Peyer's patch (tissue), 4 donors: ENCODE measurements around the gene OSTN.

Experiments
- POLR2A ChIP-seq, 2 donors: fragments of 450-650 bp; IDR thresholded peaks; one replicate each; pipeline ENCODE4 v1.5.1; 2017; ENCODE audit warnings: antibody characterized with exemption in 2 of 2, mild to moderate bottlenecking in 2 of 2, moderate library complexity in 2 of 2
- TF ChIP-seq, protein P1 (sequence below), 6 experiments: fragments of 450-650 bp in 4 of 6; fragments of 200-600 bp in 2 of 6; sonication (generic) in 1 of 6; IDR thresholded peaks; one replicate each; pipeline ENCODE4 v1.5.1; 2017 to 2019; ENCODE audit warnings: antibody characterized with exemption in 6 of 6, mild to moderate bottlenecking in 3 of 6, moderate library complexity in 1 of 6

- TF ChIP-seq POLR2A (IDR thresholded peaks at IDR 0.05), result no peak
- TF ChIP-seq, protein P1, sequence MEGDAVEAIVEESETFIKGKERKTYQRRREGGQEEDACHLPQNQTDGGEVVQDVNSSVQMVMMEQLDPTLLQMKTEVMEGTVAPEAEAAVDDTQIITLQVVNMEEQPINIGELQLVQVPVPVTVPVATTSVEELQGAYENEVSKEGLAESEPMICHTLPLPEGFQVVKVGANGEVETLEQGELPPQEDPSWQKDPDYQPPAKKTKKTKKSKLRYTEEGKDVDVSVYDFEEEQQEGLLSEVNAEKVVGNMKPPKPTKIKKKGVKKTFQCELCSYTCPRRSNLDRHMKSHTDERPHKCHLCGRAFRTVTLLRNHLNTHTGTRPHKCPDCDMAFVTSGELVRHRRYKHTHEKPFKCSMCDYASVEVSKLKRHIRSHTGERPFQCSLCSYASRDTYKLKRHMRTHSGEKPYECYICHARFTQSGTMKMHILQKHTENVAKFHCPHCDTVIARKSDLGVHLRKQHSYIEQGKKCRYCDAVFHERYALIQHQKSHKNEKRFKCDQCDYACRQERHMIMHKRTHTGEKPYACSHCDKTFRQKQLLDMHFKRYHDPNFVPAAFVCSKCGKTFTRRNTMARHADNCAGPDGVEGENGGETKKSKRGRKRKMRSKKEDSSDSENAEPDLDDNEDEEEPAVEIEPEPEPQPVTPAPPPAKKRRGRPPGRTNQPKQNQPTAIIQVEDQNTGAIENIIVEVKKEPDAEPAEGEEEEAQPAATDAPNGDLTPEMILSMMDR (IDR thresholded peaks at IDR 0.05), result no peak
Observed at GRCh38 chr3:191246630-191247029, 47.6 kb downstream of the OSTN start.
